ENCODE data around the gene WNT7B.

- TF ChIP-seq CTCF (conservative IDR thresholded peaks at IDR 0.05) (no peak), EZH2 (IDR thresholded peaks at IDR 0.05; ENCODE audit: low read depth) (no peak)
Observed at GRCh38 chr22:45889539-45890350, 87.2 kb downstream of the WNT7B start.

Measured in PC-9 (cell line).